NOMO-1 treated with DMSO at 0.1 percent for 48 hours (cell line): ENCODE data around the gene TERB1.
A peak's percentile ranks its signal among the peaks of the same experiment; 100 is the strongest.
"Not testable (repeated sequence)": the region's sequence is repeated elsewhere in the genome, so short reads cannot be mapped to it uniquely, and the experiment has no call there.

ENCODE experiments used
- DNase-seq: peaks from one replicate; lab custom pipeline; 2025; ENCODE audit not compliant: unreplicated experiment; lab: John Stamatoyannopoulos, UW

The TERB1 gene

GRCh38 chr16:66824006-66824405 is 22.6 kb upstream of the TERB1 start:
- no peak for DNase-seq

GRCh38 chr16:66814734-66815133 is 13.3 kb upstream of the TERB1 start:
- DNase-seq: no peak

- DNase-seq: no peak
Observed at GRCh38 chr16:66811043-66811442, 9.7 kb upstream of the TERB1 start.

GRCh38 chr16:66810391-66810790 is 9.0 kb upstream of the TERB1 start:
- no peak for DNase-seq

GRCh38 chr16:66809765-66810164 is 8.4 kb upstream of the TERB1 start:
- DNase-seq: no peak

- no peak for DNase-seq
Observed at GRCh38 chr16:66802159-66802558, 775 bp upstream of the TERB1 start.

GRCh38 chr16:66800856-66801255 is 528 bp downstream of the TERB1 start:
- no peak for DNase-seq

- DNase-seq: no peak
Observed at GRCh38 chr16:66798161-66798560, 3.2 kb downstream of the TERB1 start.

- DNase-seq: not testable (repeated sequence)
Observed at GRCh38 chr16:66793984-66794383, 7.4 kb downstream of the TERB1 start.

- DNase-seq: no peak
Observed at GRCh38 chr16:66790130-66790733, 11.2 kb downstream of the TERB1 start.

GRCh38 chr16:66787427-66787826 is 14.0 kb downstream of the TERB1 start:
- DNase-seq: no peak

- DNase-seq: no peak
Observed at GRCh38 chr16:66786551-66786950, 14.8 kb downstream of the TERB1 start.

GRCh38 chr16:66776457-66776856 is 24.9 kb downstream of the TERB1 start:
- no peak for DNase-seq

GRCh38 chr16:66774981-66775380 is 26.4 kb downstream of the TERB1 start:
- DNase-seq: no peak

GRCh38 chr16:66758086-66758485 is 43.3 kb downstream of the TERB1 start:
- DNase-seq: no peak

- no peak for DNase-seq
Observed at GRCh38 chr16:66754819-66755218, 46.6 kb downstream of the TERB1 start.

GRCh38 chr16:66754211-66754610 is 47.2 kb downstream of the TERB1 start:
- no peak for DNase-seq

GRCh38 chr16:66752958-66753357 is 48.4 kb downstream of the TERB1 start:
- DNase-seq: no peak

GRCh38 chr16:66752379-66752778 is 49.0 kb downstream of the TERB1 start:
- no peak for DNase-seq

GRCh38 chr16:66751992-66752322 is 49.4 kb downstream of the TERB1 start:
- DNase-seq: no peak

- DNase-seq: peak; percentile 54
Observed at GRCh38 chr16:66751303-66751991, 49.9 kb downstream of the TERB1 start, which contains the start of gene DYNC1LI2. Gene DYNC1LI2 (minus strand): TSS chr16:66751609. CDS start chr16:66751591, 18 bp downstream.

GRCh38 chr16:66751053-66751302 is 50.4 kb downstream of the TERB1 start:
- no peak for DNase-seq
